Spleen (tissue), 11 donors: Measurements from ENCODE around the gene PBOV1. TPM values are rescaled to one million over a fixed set of nuclear protein-coding genes. Genes with fewer than 3 reads are reported as not detected.

ENCODE experiments used
- DNase-seq: peaks from one replicate; pipeline ENCODE4 v3.0.0-alpha.2; 2020
- H3K27ac ChIP-seq, 8 donors: fragments of 200-600 bp; sonication (generic) in 7 of 8; 1 replicate in 4 of 8; 2 replicates in 4 of 8; pipeline versions ENCODE4 v1.5.0 to v1.8.0; 2016 to 2021; ENCODE audit warnings: inconsistent platforms in 4 of 8, mild to moderate bottlenecking in 4 of 8, moderate library complexity in 1 of 8
- H3K27me3 ChIP-seq, 7 donors: fragments of 200-600 bp; sonication (generic) in 6 of 7; replicated peaks in 1 of 7; 1 replicate in 4 of 7; 2 replicates in 3 of 7; pipeline versions ENCODE4 v1.5.0 to v1.8.0; 2016 to 2021; ENCODE audit warnings: inconsistent platforms in 3 of 7, mild to moderate bottlenecking in 1 of 7
- H3K36me3 ChIP-seq, 6 donors: fragments of 200-600 bp; sonication (generic) in 5 of 6; 1 replicate in 4 of 6; 2 replicates in 2 of 6; pipeline versions ENCODE4 v1.5.0 to v1.8.0; 2016 to 2021; ENCODE audit warnings: inconsistent platforms in 2 of 6
- H3K4me1 ChIP-seq, 6 donors: fragments of 200-600 bp; sonication (generic) in 5 of 6; 1 replicate in 3 of 6; 2 replicates in 3 of 6; pipeline versions ENCODE4 v1.5.0 to v1.8.0; 2016 to 2021; ENCODE audit warnings: inconsistent platforms in 3 of 6
- H3K4me3 ChIP-seq, 8 donors: fragments of 200-600 bp; sonication (generic) in 7 of 8; 1 replicate in 4 of 8; 2 replicates in 4 of 8; pipeline versions ENCODE4 v1.5.0 to v1.8.0; 2016 to 2021; ENCODE audit warnings: inconsistent platforms in 4 of 8, mild to moderate bottlenecking in 4 of 8, moderate library complexity in 2 of 8
- H3K9me3 ChIP-seq, 8 donors: fragments of 200-600 bp; sonication (generic) in 7 of 8; 1 replicate in 4 of 8; 2 replicates in 4 of 8; pipeline versions ENCODE4 v1.5.0 to v1.8.0; 2016 to 2021; ENCODE audit warnings: inconsistent platforms in 4 of 8
- CTCF ChIP-seq, 11 experiments: fragments of 200-600 bp in 7 of 11; fragments of 450-650 bp in 4 of 11; sonication (generic) in 4 of 11; IDR thresholded peaks in 8 of 11; conservative IDR thresholded peaks in 3 of 11; 1 replicate in 7 of 11; 2 replicates in 4 of 11; pipeline versions ENCODE4 v1.4.0 to v1.8.0; 2016 to 2021; ENCODE audit warnings: antibody characterized with exemption in 11 of 11, inconsistent platforms in 4 of 11, mild to moderate bottlenecking in 1 of 11
- POLR2A ChIP-seq, 3 donors: fragments of 450-650 bp; IDR thresholded peaks; one replicate each; pipeline ENCODE4 v1.5.1; 2017; ENCODE audit warnings: antibody characterized with exemption in 3 of 3, mild to moderate bottlenecking in 1 of 3
- POLR2AphosphoS5 ChIP-seq, 3 donors: sonication (generic); formaldehyde crosslinking; IDR thresholded peaks; one replicate each; pipeline ENCODE4 v1.5.1; 2017; ENCODE audit warnings: antibody characterized with exemption in 3 of 3
- WGBS, 5 donors: extraction: QIAGEN DNeasy Blood & Tissue Kit in 3 of 5; methylation state at CpG; one replicate each; pipeline versions ENCODE4 v1.1.5 to v1.1.7; 2013 to 2018; 5-methylcytosine and 5-hydroxymethylcytosine counted together
- intact Hi-C: fragments of 100-400 bp; cut with DNase I; formaldehyde crosslinking; loops from one replicate; pipeline ENCODE4 v1.15.0; 2023; ENCODE audit warnings: low total_unique reads
- polyA plus RNA-seq, 3 donors: library from polyadenylated mRNA; stranded (reverse); fragments of 200-250 nt; gene quantifications; one replicate each; pipeline ENCODE4 v1.2.1, GENCODE V29; 2013
- total RNA-seq, 7 donors: library from RNA; depleted of rRNA in 3 of 7; stranded (reverse); fragments of >200 nt in 3 of 7; fragmentation: NEBNext Ultra II Directional in 4 of 7; extraction: Animal tissue kit (Norgen Biotek cat#: 25700) in 4 of 7; gene quantifications; one replicate each; pipeline versions ENCODE4 v1.1.0 to v1.2.1, GENCODE V29; 2016 to 2021
- donor health status: healthy with polysubstance abuse.
- donor health status: DM: no; HTN: no; CAD: no; lungs with moderate emphysema.
- donor health status: DM: no; HTN: no; CAD: no.
- donor health status: Bipolar disorder and iron deficiency.
- donor health status: healthy.
- donor health status: DM: no; HTN: no; CAD: no.
- donor health status: DM: yes; HTN: yes; CAD: no.

The PBOV1 gene
- total and polyA plus RNA-seq, 10 donors: not detected

DNA sequence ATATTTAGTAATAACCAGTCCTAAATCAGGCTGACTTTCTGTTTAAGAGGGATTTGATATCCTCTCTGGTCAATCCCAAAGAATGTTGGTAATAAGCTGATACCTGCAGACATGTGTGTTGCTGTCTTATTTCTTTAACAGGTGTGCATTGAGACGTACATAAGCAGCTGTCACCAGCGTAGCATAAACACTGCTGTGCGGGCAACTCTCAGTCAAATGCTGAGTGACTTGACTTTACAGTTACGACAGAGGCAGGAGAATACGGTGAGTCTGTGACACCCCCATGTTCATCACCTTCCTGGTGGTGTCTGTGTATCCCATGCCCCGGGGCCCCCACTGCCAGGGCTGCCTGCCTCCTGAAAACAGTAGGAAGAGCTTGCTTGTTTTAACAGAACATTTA, 20.1 kb upstream of the PBOV1 start:
- intact Hi-C loops: no loop called here
- no peak for DNase-seq
- no peak overlapping the region for H3K27ac ChIP-seq

GRCh38 chr6:138237463-138237862, 19.2 kb upstream of the PBOV1 start:
- Histone ChIP-seq H3K27me3 (peaks cover 0 to 23% (median 0%) of the 10 kb centered on the region in 7 donors), H3K4me1 (no peaks in the 10 kb centered on the region), H3K36me3 (no peaks in the 10 kb centered on the region), H3K27ac (no peak overlapping the region), H3K9me3 (no peaks in the 10 kb centered on the region), H3K4me3 (no peak overlapping the region)
- TF ChIP-seq CTCF (IDR thresholded peaks at IDR 0.05 in 8 of 11, conservative IDR thresholded peaks at IDR 0.05 in 3 of 11) (no peak), POLR2A (IDR thresholded peaks at IDR 0.05) (no peak), POLR2AphosphoS5 (IDR thresholded peaks at IDR 0.05) (no peak)
- intact Hi-C loops: no loop called here
- DNase-seq: no peak
- 81 to 93% (median 92%) methylated on average over 2 of the region's 2 CpGs for WGBS, 5 donors

More for the DNA sequence above, 20.1 kb upstream of the PBOV1 start:
- Histone ChIP-seq H3K9me3 (no peaks in the 10 kb centered on the region), H3K4me1 (no peaks in the 10 kb centered on the region), H3K36me3 (no peaks in the 10 kb centered on the region), H3K4me3 (no peak overlapping the region), H3K27me3 (peaks cover 0 to 27% (median 0%) of the 10 kb centered on the region in 7 donors)
- WGBS, 5 donors: 88 to 93% (median 89%) methylated on average over 6 of the region's 6 CpGs
- TF ChIP-seq POLR2AphosphoS5 (IDR thresholded peaks at IDR 0.05) (no peak), CTCF (IDR thresholded peaks at IDR 0.05 in 8 of 11, conservative IDR thresholded peaks at IDR 0.05 in 3 of 11) (no peak), POLR2A (IDR thresholded peaks at IDR 0.05) (no peak)

- Histone ChIP-seq H3K4me1 (no peaks in the 10 kb centered on the region), H3K36me3 (no peaks in the 10 kb centered on the region), H3K27me3 (peaks cover 0 to 18% (median 0%) of the 10 kb centered on the region in 7 donors), H3K27ac (no peak overlapping the region), H3K9me3 (no peaks in the 10 kb centered on the region), H3K4me3 (no peak overlapping the region)
- 75 to 92% (median 88%) methylated on average over 1 of the region's 1 CpG for WGBS, 5 donors
- intact Hi-C loops: no loop called here
- no peak for DNase-seq
- TF ChIP-seq POLR2A (IDR thresholded peaks at IDR 0.05) (no peak), POLR2AphosphoS5 (IDR thresholded peaks at IDR 0.05) (no peak), CTCF (IDR thresholded peaks at IDR 0.05 in 8 of 11, conservative IDR thresholded peaks at IDR 0.05 in 3 of 11) (no peak)
Measured at GRCh38 chr6:138235693-138236092, 17.4 kb upstream of the PBOV1 start.

DNA sequence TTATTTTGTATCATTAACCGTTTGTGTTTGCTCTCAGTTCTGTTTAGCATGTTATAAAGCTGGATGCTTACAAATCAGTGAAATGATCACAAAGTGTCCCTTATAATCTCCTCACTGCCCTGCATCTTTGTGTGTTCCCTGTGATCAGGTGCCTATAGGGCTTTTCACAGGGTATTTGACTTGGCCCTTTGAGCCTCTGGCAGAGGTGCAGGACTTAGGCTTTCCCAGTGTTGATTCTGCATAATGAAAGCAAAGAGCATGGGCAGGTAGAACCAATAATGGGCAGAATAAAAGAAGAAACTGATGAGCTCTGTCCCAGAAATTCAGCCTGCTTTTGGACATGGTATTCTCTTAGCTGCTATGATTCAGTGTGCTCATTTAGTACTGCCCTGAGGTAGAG, 16.9 kb upstream of the PBOV1 start:
- intact Hi-C loops: no loop called here
- peaks cover 0 to 14% (median 0%) of the 10 kb centered on the region in 7 donors for H3K27me3 ChIP-seq
- H3K9me3 ChIP-seq: no peaks in the 10 kb centered on the region
- H3K4me3 ChIP-seq: no peak overlapping the region
- no peak overlapping the region for H3K27ac ChIP-seq
- H3K36me3 ChIP-seq: no peaks in the 10 kb centered on the region
- no peak for DNase-seq
- H3K4me1 ChIP-seq: no peaks in the 10 kb centered on the region
- no peak for TF ChIP-seq POLR2A (IDR thresholded peaks at IDR 0.05)
- TF ChIP-seq POLR2AphosphoS5 (IDR thresholded peaks at IDR 0.05): no peak
- no peak for TF ChIP-seq CTCF (IDR thresholded peaks at IDR 0.05 in 8 of 11, conservative IDR thresholded peaks at IDR 0.05 in 3 of 11)
- WGBS, 5 donors: 56 to 92% (median 78%) methylated on average over 1 of the region's 1 CpG
